ENCODE measurements around the gene PLCB1. TPM values are rescaled to one million over a fixed set of nuclear protein-coding genes. Genes with fewer than 3 reads are reported as not detected.

The PLCB1 gene
- total RNA-seq, 4 donors from 2014 or later = 72.9 to 115 (median 76.3) TPM

- DNase-seq (ENCODE audit: extremely low spot score) = no peak
- Histone ChIP-seq H3K36me3 (no peaks in the 10 kb centered on the region), H3K27me3 (no peaks in the 10 kb centered on the region), H3K4me1 (peaks cover 0 to 24% (median 13%) of the 10 kb centered on the region in 4 donors), H3K27ac (replicated peaks in 1 of 4) (no peak overlapping the region), H3K9me3 (no peaks in the 10 kb centered on the region), H3K4me3 (no peak overlapping the region)
- TF ChIP-seq POLR2AphosphoS5 (IDR thresholded peaks at IDR 0.05) (no peak), CTCF (IDR thresholded peaks at IDR 0.05) (no peak), POLR2A (IDR thresholded peaks at IDR 0.05; ENCODE audit: low read depth) (no peak), EP300 (IDR thresholded peaks at IDR 0.05) (no peak)
- intact Hi-C loops (cut with DNase I) = no loop called here
Measured at GRCh38 chr20:8569766-8570165, 437.7 kb downstream of the PLCB1 start.

- no peak for DNase-seq (ENCODE audit: extremely low spot score)
- 56% methylated on average over 2 of the region's 2 CpGs for WGBS
Measured at GRCh38 chr20:8571611-8572010, 439.5 kb downstream of the PLCB1 start.

GRCh38 chr20:8573686-8574085, 441.6 kb downstream of the PLCB1 start:
- no peaks in the 10 kb centered on the region for H3K36me3 ChIP-seq
- no peaks in the 10 kb centered on the region for H3K27me3 ChIP-seq
- intact Hi-C loops (cut with DNase I) = no loop called here
- TF ChIP-seq CTCF (IDR thresholded peaks at IDR 0.05) (no peak), POLR2AphosphoS5 (IDR thresholded peaks at IDR 0.05) (no peak), EP300 (IDR thresholded peaks at IDR 0.05) (no peak), POLR2A (IDR thresholded peaks at IDR 0.05; ENCODE audit: low read depth) (no peak)
- DNase-seq (ENCODE audit: extremely low spot score) = no peak
- H3K4me1 ChIP-seq = peaks cover 0 to 35% (median 27%) of the 10 kb centered on the region in 4 donors
- H3K4me3 ChIP-seq = no peak overlapping the region
- H3K27ac ChIP-seq (replicated peaks in 1 of 4) = no peak overlapping the region
- H3K9me3 ChIP-seq = no peaks in the 10 kb centered on the region

More at GRCh38 chr20:8571611-8572010, 439.5 kb downstream of the PLCB1 start:
- no peak overlapping the region for H3K4me3 ChIP-seq
- peaks cover 0 to 27% (median 16%) of the 10 kb centered on the region in 4 donors for H3K4me1 ChIP-seq
- no peaks in the 10 kb centered on the region for H3K9me3 ChIP-seq
- H3K27me3 ChIP-seq = no peaks in the 10 kb centered on the region
- intact Hi-C loops (cut with DNase I) = no loop called here
- H3K27ac ChIP-seq (replicated peaks in 1 of 4) = no peak overlapping the region
- no peaks in the 10 kb centered on the region for H3K36me3 ChIP-seq
- TF ChIP-seq CTCF (IDR thresholded peaks at IDR 0.05) (no peak), POLR2AphosphoS5 (IDR thresholded peaks at IDR 0.05) (no peak), EP300 (IDR thresholded peaks at IDR 0.05) (no peak), POLR2A (IDR thresholded peaks at IDR 0.05; ENCODE audit: low read depth) (no peak)

GRCh38 chr20:8575114-8575513, 443.0 kb downstream of the PLCB1 start:
- no peak for DNase-seq (ENCODE audit: extremely low spot score)
- TF ChIP-seq POLR2A (IDR thresholded peaks at IDR 0.05; ENCODE audit: low read depth) (no peak), EP300 (IDR thresholded peaks at IDR 0.05) (no peak), CTCF (IDR thresholded peaks at IDR 0.05) (no peak), POLR2AphosphoS5 (IDR thresholded peaks at IDR 0.05) (no peak)
- Histone ChIP-seq H3K4me1 (peaks cover 0 to 31% (median 27%) of the 10 kb centered on the region in 4 donors), H3K9me3 (no peaks in the 10 kb centered on the region), H3K27me3 (no peaks in the 10 kb centered on the region), H3K36me3 (no peaks in the 10 kb centered on the region), H3K27ac (replicated peaks in 1 of 4) (no peak overlapping the region), H3K4me3 (no peak overlapping the region)
- 57% methylated on average over 3 of the region's 3 CpGs for WGBS
- intact Hi-C loops (cut with DNase I) = no loop called here

DNA sequence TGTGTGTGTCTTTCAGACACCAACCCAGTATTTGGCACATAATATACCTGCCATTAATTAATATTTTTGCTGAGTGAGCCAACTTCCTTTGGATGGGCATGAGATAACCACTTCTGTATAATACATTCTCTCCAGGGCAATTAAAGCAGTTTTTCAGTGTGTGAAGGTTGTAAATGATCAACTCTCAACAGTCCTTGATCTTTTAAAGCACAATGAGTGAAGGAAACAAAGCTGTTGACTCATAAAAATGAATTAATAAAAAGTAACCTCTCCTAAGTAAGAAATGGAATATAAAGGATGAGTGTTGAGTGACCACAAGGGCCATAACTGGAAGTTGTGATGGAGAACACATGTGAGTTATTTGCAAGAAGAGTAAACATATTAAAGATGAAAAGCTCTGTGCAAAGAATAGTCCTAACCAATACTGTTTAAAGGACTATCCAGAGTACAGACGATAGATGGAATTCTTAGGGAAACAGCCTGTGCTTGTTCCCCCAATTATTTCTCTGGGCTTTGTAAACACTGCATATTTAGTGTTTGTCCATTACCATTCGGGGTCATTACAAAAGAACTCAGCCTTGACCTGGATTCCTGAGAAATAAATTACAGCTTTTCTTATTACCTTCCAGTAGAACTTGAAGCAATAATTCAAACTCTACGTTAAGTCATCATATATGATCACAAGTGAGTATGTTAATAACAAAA, 446.2 kb downstream of the PLCB1 start:
- no peaks in the 10 kb centered on the region for H3K36me3 ChIP-seq
- intact Hi-C loops (cut with DNase I) = no loop called here
- no peaks in the 10 kb centered on the region for H3K27me3 ChIP-seq
- no peak overlapping the region for H3K27ac ChIP-seq (replicated peaks in 1 of 4)
- WGBS = 81% methylated on average over 3 of the region's 3 CpGs
- no peak overlapping the region for H3K4me3 ChIP-seq
- DNase-seq (ENCODE audit: extremely low spot score) = no peak
- no peaks in the 10 kb centered on the region for H3K9me3 ChIP-seq
- TF ChIP-seq CTCF (IDR thresholded peaks at IDR 0.05) (no peak), POLR2A (IDR thresholded peaks at IDR 0.05; ENCODE audit: low read depth) (no peak), POLR2AphosphoS5 (IDR thresholded peaks at IDR 0.05) (no peak), EP300 (IDR thresholded peaks at IDR 0.05) (no peak)
- peaks cover 0 to 30% (median 22%) of the 10 kb centered on the region in 4 donors for H3K4me1 ChIP-seq

All from esophagus muscularis mucosa (tissue), 4 donors.